Activated CD4-positive, alpha-beta T cell treated with anti-CD3 and anti-CD28 coated beads, Interleukin-2, Interleukin-6, amounts not matched to agents 100 ng/mL and 50 ng/mL, durations not matched to agents 16 hours and 8 hours (primary cell): Measurements from ENCODE around the gene PAX2.

Experiments used
- DNase-seq: peaks from one replicate; pipeline ENCODE4 v3.0.0-alpha.2; 2020

Gene PAX2

DNA sequence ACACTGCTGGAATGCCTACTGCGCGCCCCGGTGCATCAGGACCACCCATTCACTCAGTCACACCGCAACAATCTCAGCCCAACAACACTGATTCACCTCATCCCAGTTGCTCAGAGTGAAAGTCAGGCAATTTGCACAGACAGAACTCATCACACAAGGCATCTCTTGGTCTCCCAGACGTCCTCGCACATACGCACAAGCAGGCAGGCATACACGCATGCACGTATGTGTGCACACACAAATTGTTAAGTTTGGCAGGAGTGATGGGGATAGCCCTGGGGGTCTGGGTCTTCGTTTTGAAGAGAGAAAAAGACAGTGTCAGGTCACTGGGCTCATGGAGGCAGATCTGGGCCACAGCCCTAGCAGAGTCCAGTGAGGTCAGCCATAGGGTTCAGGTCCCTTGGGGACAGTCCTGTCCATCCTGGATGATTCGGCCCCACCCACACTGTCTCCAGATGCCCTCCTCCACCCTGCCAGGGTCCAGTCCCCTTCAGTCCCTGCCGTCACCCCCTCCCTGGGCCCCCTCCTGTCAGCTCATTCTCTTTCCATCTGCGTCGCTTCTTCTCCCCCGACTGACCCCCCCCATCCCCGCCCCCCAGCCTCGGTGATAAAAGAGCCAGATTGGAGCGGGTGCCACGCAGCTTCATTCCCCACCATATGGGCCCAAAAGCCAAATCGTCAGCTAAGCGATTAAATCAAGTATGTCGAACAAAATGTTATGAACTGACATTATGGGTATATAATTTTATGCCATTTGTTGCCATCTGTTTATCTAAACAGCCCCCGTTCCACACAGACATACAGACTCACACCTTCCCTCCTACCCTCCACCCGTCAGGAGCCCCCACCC lies 118.9 kb downstream of the PAX2 start:
- DNase-seq: no peak

DNA sequence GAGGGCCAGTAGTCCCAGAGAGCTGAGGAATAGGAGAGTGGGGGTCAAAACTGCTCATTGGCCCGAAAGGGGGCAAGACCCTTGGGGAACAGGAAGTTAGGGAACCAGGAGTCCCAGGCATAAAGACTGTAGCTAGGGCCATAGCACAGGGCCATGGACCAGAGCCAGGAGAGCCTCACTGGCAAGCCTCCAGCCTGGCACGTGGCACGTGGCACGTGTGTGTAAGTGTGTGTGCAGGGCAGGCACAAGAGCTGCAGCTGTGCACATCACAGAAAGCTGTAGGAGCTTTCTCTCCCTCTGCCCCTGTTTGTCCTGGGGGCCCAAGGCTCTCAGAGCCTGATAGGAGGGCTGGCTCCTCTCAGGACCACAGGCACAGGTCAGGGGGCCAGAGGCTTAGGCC lies 119.6 kb downstream of the PAX2 start:
- DNase-seq: no peak

DNA sequence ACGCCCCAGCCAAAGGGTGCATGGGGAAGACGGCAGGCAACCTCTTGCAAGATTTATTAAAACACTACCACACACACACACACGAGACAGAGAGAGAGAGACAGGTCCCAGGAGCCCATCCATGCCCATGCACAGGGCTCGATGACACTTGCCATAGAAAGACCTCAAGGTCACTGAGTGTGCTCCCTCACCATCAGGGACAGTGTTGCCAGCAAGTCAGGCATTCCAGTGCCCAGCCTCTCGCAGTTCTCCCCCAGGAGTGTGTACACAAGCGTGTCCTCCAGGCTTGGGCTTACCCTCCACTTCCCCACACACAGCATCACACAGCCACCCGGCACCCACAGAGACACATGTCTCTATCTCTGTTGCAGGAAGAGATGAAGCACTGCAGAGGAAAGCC lies 120.6 kb downstream of the PAX2 start:
- DNase-seq: no peak

DNA sequence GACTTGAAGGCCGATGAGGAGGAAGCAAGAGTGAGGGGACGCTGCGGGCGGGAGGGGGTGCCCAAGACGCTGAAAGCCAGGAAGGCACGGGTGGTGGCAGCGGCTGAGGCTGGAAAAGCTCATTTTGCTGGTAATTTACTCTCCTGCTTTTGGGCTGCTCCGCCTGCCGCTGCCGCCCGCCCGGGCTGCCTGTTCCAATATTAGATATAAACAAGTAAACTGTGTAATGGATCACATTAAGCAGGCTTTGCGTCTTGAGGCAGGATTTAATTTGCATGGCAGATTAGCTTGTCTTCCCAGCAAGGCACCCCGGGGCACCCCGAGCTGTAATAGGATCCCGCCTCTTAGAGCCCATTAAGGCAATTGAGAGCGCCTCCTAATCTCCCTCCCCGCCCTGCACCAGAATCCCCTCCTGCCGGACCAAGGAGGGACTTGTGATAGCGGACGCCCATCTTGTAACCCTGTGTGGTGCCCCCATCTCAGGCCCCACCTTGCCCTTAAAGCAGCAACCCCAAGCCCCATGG lies 121.3 kb downstream of the PAX2 start:
- no peak for DNase-seq

DNA sequence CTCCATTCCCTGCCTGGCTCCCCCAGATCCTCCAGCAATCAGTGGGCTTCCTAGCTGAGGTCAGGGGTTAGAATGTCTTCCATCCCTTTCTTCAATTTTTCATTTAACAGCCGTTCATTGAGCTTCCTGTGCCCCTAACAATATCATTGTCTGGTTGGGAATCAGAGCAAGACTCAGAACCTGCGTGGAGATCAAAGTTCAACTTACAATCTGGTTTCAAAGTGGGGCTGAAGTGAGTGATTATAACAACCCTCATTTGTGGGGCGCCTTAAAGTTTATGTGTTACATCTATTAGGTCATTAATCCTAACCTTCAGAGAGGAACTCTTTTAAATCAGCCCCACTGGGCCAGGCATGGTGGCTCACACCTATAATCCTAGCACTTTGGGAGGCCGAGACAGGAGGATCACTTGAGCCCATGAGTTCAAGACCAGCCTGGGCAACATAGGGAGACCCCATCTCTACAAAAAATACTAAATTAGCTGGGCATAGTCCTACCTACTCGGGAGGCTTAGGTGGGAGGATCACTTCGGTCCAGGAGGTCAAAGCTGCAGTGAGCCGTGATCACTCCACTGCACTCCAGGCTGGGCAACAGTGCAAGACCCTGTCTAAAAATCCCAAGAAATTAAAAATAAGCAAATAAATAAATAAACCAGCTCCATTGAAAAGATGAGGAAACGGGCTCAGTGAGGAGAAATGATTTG lies 122.0 kb downstream of the PAX2 start:
- DNase-seq: no peak

DNA sequence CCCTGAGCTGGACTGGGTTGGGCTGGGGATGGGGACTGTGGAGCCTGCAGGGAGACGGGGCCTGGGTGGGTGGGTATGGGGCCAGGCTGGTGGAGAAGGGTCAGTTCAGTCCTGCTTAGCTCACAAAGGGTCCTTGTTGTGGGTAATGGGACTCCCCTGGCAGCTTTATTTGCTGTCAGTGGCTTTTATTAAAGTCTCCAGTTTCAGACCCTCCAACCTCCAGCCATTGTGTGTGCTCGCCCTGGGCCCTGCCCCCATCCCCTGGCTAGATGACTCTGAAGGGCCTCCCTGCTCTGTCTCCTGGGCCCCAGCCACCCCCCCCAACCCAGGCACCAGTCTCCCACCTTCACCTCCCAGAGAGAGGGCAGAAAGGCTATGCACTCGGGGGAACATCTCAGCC lies 123.0 kb downstream of the PAX2 start:
- DNase-seq: no peak

DNA sequence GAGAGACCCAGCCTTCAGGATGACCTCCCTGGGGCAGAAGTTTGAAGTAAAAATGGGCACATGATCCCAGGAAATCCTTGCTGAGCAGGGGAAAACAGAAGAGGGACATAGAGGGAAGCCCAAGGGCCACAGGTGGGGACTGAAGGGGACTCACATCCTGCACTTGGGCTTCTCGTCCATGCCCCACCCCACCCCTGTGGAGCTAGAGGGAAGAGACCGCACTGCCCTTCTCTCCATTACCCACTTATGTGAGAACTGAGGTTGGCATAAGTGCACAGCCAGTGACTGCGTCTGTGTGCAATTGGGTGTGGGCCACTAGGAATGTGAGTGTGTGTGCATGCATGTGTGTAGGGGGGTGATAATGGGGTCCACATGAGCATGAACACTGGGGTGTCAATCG lies 124.0 kb downstream of the PAX2 start:
- no peak for DNase-seq

DNA sequence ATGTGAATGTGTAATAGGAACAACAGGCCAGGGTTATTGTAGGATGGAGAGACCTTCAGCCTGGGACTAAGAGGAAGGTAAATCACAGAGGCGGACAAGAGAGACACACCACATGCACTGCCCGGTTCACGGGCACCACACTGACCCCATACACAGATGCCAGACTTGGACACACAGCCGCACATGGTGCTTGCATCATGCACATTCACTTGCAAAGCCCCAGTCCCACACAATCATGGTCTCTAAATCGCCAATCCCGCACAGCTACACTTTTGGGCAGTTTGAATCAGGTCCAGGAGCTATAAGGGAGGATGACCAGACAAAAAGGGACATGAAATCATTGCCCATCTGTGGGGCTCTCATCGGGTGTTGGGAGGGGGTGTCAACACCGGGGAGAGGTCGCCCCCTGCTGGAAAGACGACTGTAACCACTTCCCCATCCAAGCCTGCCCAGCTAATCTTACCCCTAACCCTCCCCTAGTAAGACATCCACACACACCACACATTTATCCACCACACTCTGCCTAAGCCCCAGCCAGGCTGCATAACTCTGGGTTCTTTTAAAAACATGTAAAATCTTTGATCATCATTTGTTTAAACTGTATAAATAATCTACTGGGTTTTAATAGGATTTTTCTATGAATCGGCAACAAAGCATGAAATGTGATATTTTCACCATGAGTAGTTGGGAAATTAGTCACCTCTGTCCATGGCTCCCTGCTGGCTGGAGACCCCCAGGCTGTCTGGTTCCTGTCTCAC lies 126.8 kb downstream of the PAX2 start:
- peak; percentile 75 for DNase-seq

DNA sequence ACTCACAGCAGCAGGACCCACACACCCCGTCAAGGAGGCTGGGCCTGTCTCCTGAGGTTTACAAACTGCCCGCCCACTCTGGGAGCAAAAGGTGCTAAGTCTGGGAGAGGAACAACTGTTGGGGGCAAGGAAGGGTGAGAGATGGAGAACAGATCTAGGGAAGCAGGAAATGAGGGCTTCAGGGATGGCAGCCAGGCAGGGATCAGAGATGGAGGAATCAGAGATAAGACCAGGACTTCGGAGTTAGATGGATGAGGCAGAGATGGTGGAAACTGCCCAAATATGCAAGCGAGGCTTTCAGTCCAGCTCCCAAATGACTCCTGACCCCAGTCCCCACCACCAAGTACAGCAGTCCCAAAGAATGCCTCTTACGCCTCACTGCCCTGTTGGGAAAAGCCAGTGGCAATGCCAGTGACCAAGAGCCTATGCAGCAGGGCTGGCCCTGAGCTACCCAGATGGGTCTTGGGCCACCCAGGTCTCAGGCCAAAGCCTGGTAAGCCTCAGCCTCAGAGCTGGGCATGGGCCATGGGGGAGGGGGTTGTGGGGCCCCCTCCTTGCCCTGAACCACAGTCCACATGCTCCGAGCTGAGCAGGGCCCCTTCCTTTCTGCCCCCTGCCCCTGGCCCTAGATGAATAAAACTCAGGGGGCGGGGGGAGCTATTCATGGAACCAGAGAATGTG lies 127.9 kb downstream of the PAX2 start:
- no peak for DNase-seq

DNA sequence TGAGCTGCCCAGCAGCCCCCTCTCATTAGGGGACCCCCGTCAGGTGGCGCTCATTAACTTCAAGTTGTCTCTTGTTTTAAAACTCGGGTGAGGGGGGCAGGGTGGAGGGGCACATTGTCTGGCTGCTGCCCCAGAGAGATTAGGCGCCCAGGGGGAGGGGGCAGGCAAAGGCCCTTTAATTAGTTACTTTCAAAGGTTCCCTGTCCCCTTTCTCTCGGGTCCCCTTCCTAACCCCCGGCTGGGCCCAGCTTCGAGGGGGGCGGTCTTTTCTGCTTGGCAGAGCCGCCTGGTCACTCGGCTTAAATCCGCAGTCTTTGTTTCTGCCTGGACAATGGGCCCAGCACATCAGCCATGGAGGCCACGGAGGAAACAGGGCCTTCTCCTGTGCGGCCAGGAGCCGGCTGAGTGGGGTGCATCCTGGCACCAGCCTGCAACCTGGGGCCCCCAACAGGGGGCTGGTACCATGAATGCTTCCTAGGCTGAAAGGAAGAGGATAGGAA lies 128.5 kb downstream of the PAX2 start:
- no peak for DNase-seq

DNA sequence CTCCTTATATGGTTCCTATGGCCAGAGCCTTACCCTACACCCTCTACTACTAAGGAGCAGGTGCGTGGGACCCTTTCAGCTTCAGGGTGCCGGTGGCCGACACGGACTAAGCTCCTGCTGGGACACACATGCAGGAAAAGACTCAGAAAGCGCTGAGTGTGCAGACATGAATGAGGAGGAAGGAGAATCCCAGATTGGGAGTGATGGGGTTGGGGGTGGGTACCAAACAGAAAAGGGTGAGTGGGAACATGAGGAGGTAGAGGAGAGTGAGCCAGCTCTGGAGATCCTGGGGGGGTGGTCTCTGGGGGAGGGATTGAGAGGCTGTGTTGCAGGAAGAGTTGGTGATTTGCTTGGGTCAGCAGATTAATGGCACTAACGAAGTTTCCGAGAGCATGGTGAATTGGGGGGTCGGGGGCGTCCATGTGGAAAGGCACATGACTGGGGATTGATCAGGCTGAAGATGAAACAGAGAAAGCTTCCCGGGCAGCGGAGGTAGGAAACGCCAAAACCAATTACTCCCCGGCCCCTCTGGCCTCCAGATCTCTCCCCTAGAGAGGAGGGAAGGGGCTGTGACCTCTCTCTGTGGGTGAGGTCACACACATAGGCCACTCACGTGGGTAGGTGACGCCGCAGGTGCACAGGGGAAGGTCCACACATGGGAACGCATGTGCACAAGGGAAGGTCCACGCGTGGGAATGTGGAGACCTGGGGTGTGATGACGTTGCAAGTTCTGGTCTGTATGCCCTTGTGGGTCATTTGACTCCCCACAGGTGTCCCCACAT lies 129.5 kb downstream of the PAX2 start:
- no peak for DNase-seq

DNA sequence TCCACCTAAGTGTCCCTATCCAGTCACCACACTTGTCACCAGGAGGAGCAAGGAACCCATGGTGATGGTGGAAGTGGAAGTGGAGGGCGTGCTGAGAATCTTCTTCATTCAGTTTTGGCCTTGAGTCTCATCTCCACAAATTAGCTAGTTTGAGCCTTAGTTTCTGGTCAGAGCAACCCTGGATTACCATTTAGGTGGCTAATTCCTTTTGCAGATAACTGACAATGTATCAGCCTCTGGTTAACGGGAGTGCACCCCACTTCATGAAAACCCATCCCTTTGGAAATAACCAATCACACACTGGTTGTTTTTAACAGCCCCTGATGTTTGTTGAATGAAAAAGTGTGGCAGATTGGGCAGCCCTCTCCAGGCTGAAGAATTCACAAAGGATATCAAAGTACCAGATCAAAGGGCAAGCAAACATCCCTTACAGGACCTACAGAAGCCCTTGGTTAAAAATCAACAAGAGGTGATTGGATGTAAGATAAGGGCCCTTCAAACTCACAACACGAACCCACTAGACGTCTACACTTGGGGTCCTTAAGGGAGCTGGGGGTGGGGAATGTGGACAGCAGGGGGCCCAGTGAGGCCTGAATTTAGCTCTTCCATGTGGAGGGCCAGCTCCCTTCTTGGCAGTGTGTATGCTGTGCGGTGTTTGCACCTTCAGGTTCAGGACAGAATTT lies 130.2 kb downstream of the PAX2 start:
- DNase-seq: no peak

DNA sequence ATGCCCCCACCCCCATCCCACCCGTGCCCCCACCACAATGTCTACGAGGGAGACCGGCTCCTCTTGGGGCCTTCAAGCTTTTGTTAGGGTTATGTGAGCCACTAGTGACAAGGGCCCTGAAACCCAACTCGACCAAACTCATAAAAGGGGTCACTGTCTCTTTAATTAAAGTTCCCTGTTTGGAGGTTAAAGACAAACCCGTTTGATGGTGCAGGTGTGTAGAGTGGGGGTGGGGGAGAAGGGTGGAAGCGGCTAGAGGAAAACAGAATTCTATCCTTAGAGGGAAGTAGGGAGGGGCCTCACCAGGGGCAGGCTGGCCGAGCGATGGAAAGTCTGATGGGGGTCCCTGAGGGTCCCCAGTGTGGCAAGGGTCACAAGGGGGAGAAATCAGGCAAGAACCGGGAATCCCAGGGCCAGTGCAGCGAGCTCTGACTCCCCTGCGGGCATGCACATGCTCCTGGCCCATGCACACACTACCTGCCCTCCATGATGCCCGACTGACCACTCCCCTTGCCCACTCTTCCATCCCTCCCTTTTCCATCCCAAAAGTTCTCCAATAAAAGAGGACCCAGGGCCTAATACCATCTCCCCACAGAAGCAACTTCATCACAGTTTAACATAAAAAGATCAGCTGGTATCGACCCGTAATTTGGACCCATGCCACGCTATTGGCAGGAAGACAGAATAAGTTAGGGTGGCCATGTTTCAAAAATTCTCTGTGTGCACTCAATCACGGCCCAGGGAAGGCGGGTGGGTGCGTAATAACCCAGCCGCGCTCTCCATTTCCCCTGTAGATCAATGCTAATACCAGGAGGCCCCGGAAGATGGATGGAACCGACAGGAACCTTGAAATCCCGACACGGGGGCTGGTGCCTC lies 131.4 kb downstream of the PAX2 start:
- DNase-seq: no peak

DNA sequence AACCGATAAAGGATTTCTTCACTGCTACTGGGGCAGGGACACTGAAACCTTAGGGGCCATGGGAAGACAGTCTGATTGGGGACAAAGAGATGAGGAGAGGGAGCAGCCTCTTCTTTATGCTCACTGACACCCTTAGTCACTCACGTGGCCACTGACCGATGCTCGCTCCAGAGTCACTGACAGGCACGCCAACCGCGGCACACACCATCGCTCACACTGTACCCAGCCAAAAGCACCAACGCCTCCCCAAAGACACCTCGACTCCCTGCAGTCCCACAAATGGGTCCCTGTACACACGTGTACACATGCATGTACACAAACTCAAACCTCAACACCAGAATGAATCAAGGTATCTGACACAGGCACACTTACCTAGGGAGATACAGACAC lies 132.1 kb downstream of the PAX2 start:
- DNase-seq: no peak

DNA sequence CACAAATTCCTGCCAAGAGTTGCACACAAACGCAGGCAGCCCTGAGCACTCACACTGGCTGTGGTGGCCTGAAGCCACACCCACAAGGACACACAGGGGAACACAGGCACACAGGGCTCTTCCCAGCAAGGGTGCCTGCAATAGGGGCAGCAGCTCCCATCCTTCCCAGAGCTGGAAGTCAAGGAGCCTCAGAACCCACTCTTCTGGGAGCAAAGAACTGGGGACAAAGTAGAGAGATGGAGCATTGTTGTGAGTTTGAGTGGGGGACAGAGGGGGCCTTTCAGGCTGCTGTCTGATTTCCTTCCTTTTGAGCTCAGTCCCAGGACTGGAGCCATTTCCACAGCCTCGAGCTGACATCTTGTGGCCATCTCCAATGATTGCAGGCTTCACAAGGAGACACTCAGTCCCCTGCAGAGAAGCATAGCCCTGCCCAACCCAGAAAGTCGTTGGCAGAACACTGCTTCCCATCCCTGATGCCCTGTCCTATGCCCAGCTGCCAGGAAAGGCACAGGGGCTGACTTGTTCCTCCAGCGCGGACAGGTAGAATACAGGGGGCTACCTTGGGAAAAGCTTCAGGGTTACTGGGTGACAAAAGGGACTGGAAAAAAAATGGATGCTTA lies 133.0 kb downstream of the PAX2 start:
- peak; percentile 51 for DNase-seq
